K562 (cell line): Measurements from ENCODE around the gene MGAT4C. TPM values are rescaled to one million over a fixed set of nuclear protein-coding genes. Genes with fewer than 3 reads are reported as not detected.

Source experiments
- ATAC-seq: fragments of 200-7000 bp; cut with Tn5 transposase; 3 replicates; pipeline ENCODE4 v1.9.1; 2020; ENCODE audit warnings: moderate library complexity
- BruUV-seq: library from RNA; stranded (reverse); fragments of 400-500 nt; replicated peaks from 2 replicates; lab custom pipeline; 2021; lab: Mats Ljungman, UMichigan
- CTCF ChIA-PET: fragments of 300-600 bp; formaldehyde crosslinking; extraction: SDS; loops from one replicate; lab custom pipeline; 2021; ENCODE audit warnings: low intra/inter-chr PET ratio; lab: Yijun Ruan, JAX
- POLR2A ChIA-PET: fragments of 300-600, 350-650 bp; sonication (Branson Sonifier 250); formaldehyde crosslinking; extraction: SDS; loops from one replicate; lab custom pipeline; 2021; ENCODE audit warnings: antibody characterized with exemption, inconsistent platforms; lab: Yijun Ruan, JAX
- DNase-seq, 4 experiments: peaks; one replicate each; pipeline versions ENCODE4 v3.0.0 to v3.0.0-alpha.2; 2011 to 2018; ENCODE audit warnings: low spot score in 3 of 4, mixed read lengths in 3 of 4; ENCODE audit errors: extremely low read depth in 1 of 4
- FAIRE-seq: peaks from 2 replicates; lab custom pipeline; 2011; peaks lifted over from hg19 to GRCh38; lab: Jason Lieb, UNC
- H2AFZ ChIP-seq: 2 replicates; pipeline ENCODE4 v1.6.0; 2011; ENCODE audit warnings: low read depth, low read length, control low read depth, inconsistent platforms
- H3K27ac ChIP-seq: fragments of 200-600 bp; 3 replicates; pipeline ENCODE4 v1.8.0; 2011; ENCODE audit warnings: low read depth, mild to moderate bottlenecking, control low read depth, inconsistent platforms, low read length, moderate library complexity, mixed read lengths; ENCODE audit errors: extremely low read depth
- H3K27me3 ChIP-seq, 2 experiments: fragments of 300-600 bp in 1 of 2; 2 replicates in 1 of 2; 3 replicates in 1 of 2; pipeline versions ENCODE4 v1.6.0 to v1.8.0; 2011; ENCODE audit warnings: inconsistent platforms in 2 of 2, low read length in 2 of 2, mild to moderate bottlenecking in 1 of 2, mixed read lengths in 1 of 2, moderate library complexity in 1 of 2; ENCODE audit not compliant: control insufficient read depth in 2 of 2, insufficient read depth in 2 of 2
- H3K36me3 ChIP-seq: fragments of 300-600 bp; 3 replicates; pipeline ENCODE4 v1.8.0; 2011; ENCODE audit warnings: mild to moderate bottlenecking, low read length, inconsistent platforms; ENCODE audit not compliant: control insufficient read depth, insufficient read depth
- H3K4me1 ChIP-seq, 2 experiments: fragments of 200-600 bp in 1 of 2; replicated peaks in 1 of 2; 2 replicates in 1 of 2; 3 replicates in 1 of 2; pipeline versions ENCODE4 v1.5.1 to v1.8.0; 2011; ENCODE audit warnings: inconsistent platforms in 2 of 2, low read length in 2 of 2, mild to moderate bottlenecking in 1 of 2, mixed read lengths in 1 of 2, moderate library complexity in 1 of 2; ENCODE audit not compliant: control insufficient read depth in 2 of 2, insufficient read depth in 2 of 2
- H3K4me2 ChIP-seq: 2 replicates; pipeline ENCODE4 v1.6.1; 2011; ENCODE audit warnings: low read length, control low read depth, inconsistent platforms, mixed read lengths; ENCODE audit not compliant: insufficient read depth
- H3K4me3 ChIP-seq: fragments of 200-600 bp; sonication (generic), shearing (Covaris generic); 2 replicates; pipeline ENCODE4 v1.5.1; 2016; ENCODE audit warnings: control low read depth, inconsistent platforms
- H3K79me2 ChIP-seq: fragments of 200-600 bp; 3 replicates; pipeline ENCODE4 v1.8.0; 2011; ENCODE audit warnings: low read length, inconsistent platforms; ENCODE audit not compliant: control insufficient read depth, insufficient read depth
- H3K9ac ChIP-seq, 2 experiments: 2 replicates each; pipeline versions ENCODE4 v1.6.0 to v1.6.1; 2011; ENCODE audit warnings: low read depth in 2 of 2, low read length in 2 of 2, control low read depth in 1 of 2, inconsistent platforms in 1 of 2, mild to moderate bottlenecking in 1 of 2, mixed read lengths in 1 of 2; ENCODE audit not compliant: insufficient read depth in 1 of 2
- H3K9me1 ChIP-seq: one replicate; pipeline ENCODE4 v1.6.0; 2011; ENCODE audit warnings: inconsistent platforms, mild to moderate bottlenecking, low read length, moderate library complexity; ENCODE audit not compliant: control insufficient read depth, insufficient read depth
- H3K9me3 ChIP-seq: replicated peaks from 2 replicates; pipeline ENCODE4 v1.5.1; 2011; ENCODE audit warnings: low read depth, low read length, inconsistent platforms; ENCODE audit not compliant: control insufficient read depth, insufficient read depth
- H4K20me1 ChIP-seq: replicated peaks from 2 replicates; pipeline ENCODE4 v1.6.1; 2011; ENCODE audit warnings: low read length, inconsistent platforms, mixed read lengths; ENCODE audit not compliant: control insufficient read depth, insufficient read depth
- BCOR ChIP-seq: fragments of 450-650 bp; IDR thresholded peaks from 2 replicates; pipeline ENCODE4 v1.6.1; 2016
- HMG20A ChIP-seq: fragments of 450-650 bp; formaldehyde crosslinking; conservative IDR thresholded peaks from 2 replicates; pipeline ENCODE4 v1.4.0; 2020; ENCODE audit warnings: mild to moderate bottlenecking, mixed read lengths
- PRMT5 ChIP-seq: sonication (generic); formaldehyde crosslinking; IDR thresholded peaks from 2 replicates; pipeline ENCODE4 v1.5.0; 2020; ENCODE audit warnings: missing genetic modification reagents
- RBM34 ChIP-seq: fragments of 200-400 bp; formaldehyde crosslinking; IDR thresholded peaks from 2 replicates; pipeline ENCODE4 v1.6.1; 2018; ENCODE audit warnings: low read length, borderline replicate concordance; ENCODE audit not compliant: insufficient read depth
- SRSF3 ChIP-seq: fragments of 200-400 bp; formaldehyde crosslinking; IDR thresholded peaks from 2 replicates; pipeline ENCODE4 v1.6.1; 2016; ENCODE audit warnings: mild to moderate bottlenecking, low read length, moderate library complexity; ENCODE audit not compliant: insufficient read depth
- THRA ChIP-seq: fragments of 450-650 bp; IDR thresholded peaks from 2 replicates; pipeline ENCODE4 v1.6.1; 2017; ENCODE audit warnings: mild to moderate bottlenecking, moderate library complexity
- ZNF696 ChIP-seq: fragments of 250-450 bp; sonication (Bioruptor Pico); conservative IDR thresholded peaks from 2 replicates; pipeline ENCODE4 v1.4.0; 2020; ENCODE audit warnings: mild to moderate bottlenecking, moderate library complexity
- WGBS: fragments of 100-300 bp; shearing (Covaris generic); methylation state at CpG from one replicate; pipeline ENCODE4 v1.1.6; 2016; ENCODE audit warnings: low coverage, mixed read lengths; ENCODE audit not compliant: insufficient coverage; ENCODE audit errors: missing lambda C conversion rate; 5-methylcytosine and 5-hydroxymethylcytosine counted together
- in situ Hi-C: fragments of 300-500 bp; cut with MboI; formaldehyde crosslinking; loops from 4 replicates; pipeline ENCODE4 v1.15.0; 2018; ENCODE audit warnings: inconsistent platforms, mixed read lengths
- intact Hi-C: fragments of 100-400 bp; cut with micrococcal nuclease; formaldehyde crosslinking; loops from 2 replicates; pipeline ENCODE4 v1.14.2; 2022
- polyA plus RNA-seq, 8 experiments: library from polyadenylated mRNA; depleted of rRNA in 4 of 8; stranded (reverse) in 5 of 8; unstranded in 3 of 8; fragments of >200 nt; fragmentation: Nextera tagmentation in 2 of 8; fragmentation: Illumina TruSeq in 1 of 8; extraction: Ambion mirVana in 2 of 8; extraction: Trizol in 1 of 8; gene quantifications; 2 replicates each; pipeline versions ENCODE4 v1.2.1 to v1.2.3, GENCODE V29; 2011 to 2014; ENCODE audit warnings: inconsistent platforms in 1 of 8, missing spikeins in 1 of 8
- total RNA-seq, 7 experiments: library from RNA; depleted of rRNA in 6 of 7; stranded (reverse); fragments of >200 nt in 6 of 7; fragmentation: Illumina TruSeq in 2 of 7; extraction: Trizol in 2 of 7; gene quantifications; 2 replicates each; pipeline versions ENCODE4 v1.2.1 to v1.2.3, GENCODE V29; 2011 to 2021; ENCODE audit warnings: low replicate concordance in 1 of 7
- TF ChIP-seq, protein P1 (sequence below), 2 experiments: fragments of 450-650 bp in 1 of 2; sonication (generic) in 1 of 2; formaldehyde crosslinking; conservative IDR thresholded peaks; 2 replicates each; pipeline versions ENCODE4 v1.4.0 to v1.8.1; 2020 to 2022; ENCODE audit warnings: mild to moderate bottlenecking in 1 of 2, missing genetic modification reagents in 1 of 2
- TF ChIP-seq, protein P2 (sequence below), 2 experiments: fragments of 450-650 bp in 1 of 2; sonication (generic) in 1 of 2; formaldehyde crosslinking in 1 of 2; IDR thresholded peaks; 2 replicates each; pipeline versions ENCODE4 v1.7.1 to v1.9.0; 2016 to 2022; ENCODE audit warnings: inconsistent platforms in 1 of 2, mild to moderate bottlenecking in 1 of 2, missing genetic modification reagents in 1 of 2

Gene MGAT4C
- total and polyA plus RNA-seq, 9 of the 15 experiments (the other 6 are each of a cell fraction or from before 2014, with no cell fraction given): not detected

DNA sequence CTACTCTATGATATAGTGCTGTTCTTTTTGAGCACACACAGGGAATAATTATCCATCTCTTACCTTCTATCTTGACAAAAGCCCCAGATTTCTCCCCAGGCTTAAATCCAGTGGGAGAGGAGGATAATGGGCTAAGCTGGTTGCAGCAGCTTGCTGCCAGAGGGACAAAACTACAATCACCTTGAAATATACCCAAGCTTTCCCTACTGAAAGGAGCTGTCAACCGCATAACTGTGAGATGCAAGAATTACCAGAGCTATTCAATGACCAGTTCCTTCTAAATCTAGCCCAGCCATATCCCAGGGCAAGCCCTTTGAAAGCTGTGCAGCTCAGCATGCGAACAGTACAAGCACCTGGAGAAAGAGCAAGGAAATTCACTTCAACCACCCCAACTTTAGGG, 943 bp upstream of the MGAT4C start (continued):
- TF ChIP-seq SRSF3 (no peak), BCOR (no peak), THRA (no peak), ZNF696 (CRISPR knock-in tag) (no peak)
- TF ChIP-seq, protein P1, sequence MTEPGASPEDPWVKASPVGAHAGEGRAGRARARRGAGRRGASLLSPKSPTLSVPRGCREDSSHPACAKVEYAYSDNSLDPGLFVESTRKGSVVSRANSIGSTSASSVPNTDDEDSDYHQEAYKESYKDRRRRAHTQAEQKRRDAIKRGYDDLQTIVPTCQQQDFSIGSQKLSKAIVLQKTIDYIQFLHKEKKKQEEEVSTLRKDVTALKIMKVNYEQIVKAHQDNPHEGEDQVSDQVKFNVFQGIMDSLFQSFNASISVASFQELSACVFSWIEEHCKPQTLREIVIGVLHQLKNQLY (CRISPR knock-in tag; conservative IDR thresholded peaks at IDR 0.05): no peak

DNA sequence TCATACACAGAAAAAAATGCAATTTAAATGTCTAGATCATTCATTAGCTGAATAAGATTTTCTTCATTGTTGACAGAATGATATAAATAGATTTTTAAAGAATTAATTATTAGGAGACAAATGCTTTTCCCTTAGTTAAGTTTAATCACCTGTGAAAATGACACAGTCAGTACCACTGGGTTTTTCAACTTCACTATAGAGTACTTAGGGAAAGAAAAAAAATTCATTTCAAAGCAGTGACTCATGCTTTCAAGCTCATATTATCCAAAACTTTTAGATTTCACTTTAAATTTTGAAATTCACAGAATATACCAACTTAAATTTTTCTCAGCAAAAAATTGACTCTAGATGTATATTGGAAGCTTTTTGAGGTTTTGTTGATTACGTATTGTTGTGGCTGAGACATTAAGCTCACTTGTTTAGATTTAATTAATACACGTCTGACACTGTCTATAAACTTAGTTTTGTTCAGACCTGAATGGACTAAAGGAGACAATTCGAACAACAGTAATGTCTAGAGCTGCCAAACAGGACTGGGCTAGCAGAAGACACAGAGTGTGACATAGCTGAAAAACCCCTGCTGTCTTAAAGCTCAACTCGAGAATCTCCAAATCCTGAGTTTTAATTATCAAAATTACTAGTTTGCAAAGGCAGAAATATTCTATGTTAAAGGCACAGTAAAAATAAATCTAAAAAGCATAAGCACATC, 1.6 kb downstream of the MGAT4C start:
- H2AFZ ChIP-seq: no peak overlapping the region
- no peak for TF ChIP-seq HMG20A (CRISPR knock-in tag)
- TF ChIP-seq, protein P2, sequence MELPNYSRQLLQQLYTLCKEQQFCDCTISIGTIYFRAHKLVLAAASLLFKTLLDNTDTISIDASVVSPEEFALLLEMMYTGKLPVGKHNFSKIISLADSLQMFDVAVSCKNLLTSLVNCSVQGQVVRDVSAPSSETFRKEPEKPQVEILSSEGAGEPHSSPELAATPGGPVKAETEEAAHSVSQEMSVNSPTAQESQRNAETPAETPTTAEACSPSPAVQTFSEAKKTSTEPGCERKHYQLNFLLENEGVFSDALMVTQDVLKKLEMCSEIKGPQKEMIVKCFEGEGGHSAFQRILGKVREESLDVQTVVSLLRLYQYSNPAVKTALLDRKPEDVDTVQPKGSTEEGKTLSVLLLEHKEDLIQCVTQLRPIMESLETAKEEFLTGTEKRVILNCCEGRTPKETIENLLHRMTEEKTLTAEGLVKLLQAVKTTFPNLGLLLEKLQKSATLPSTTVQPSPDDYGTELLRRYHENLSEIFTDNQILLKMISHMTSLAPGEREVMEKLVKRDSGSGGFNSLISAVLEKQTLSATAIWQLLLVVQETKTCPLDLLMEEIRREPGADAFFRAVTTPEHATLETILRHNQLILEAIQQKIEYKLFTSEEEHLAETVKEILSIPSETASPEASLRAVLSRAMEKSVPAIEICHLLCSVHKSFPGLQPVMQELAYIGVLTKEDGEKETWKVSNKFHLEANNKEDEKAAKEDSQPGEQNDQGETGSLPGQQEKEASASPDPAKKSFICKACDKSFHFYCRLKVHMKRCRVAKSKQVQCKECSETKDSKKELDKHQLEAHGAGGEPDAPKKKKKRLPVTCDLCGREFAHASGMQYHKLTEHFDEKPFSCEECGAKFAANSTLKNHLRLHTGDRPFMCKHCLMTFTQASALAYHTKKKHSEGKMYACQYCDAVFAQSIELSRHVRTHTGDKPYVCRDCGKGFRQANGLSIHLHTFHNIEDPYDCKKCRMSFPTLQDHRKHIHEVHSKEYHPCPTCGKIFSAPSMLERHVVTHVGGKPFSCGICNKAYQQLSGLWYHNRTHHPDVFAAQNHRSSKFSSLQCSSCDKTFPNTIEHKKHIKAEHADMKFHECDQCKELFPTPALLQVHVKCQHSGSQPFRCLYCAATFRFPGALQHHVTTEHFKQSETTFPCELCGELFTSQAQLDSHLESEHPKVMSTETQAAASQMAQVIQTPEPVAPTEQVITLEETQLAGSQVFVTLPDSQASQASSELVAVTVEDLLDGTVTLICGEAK (IDR thresholded peaks at IDR 0.05): no peak
- TF ChIP-seq, protein P2 (CRISPR knock-in tag; IDR thresholded peaks at IDR 0.05): no peak
- TF ChIP-seq RBM34: no peak
- no peak for TF ChIP-seq PRMT5
- TF ChIP-seq, all 486 proteins: peak for 0
- POLR2A ChIA-PET: no interaction called here
- BruUV-seq: no TSS peak
- intact Hi-C loops: no loop called here
- H3K4me1 ChIP-seq: no peaks in the 10 kb centered on the region
- H3K27ac ChIP-seq: no peak overlapping the region
- H4K20me1 ChIP-seq: no peaks in the 10 kb centered on the region
- no peaks in the 10 kb centered on the region for H3K9me3 ChIP-seq
- FAIRE-seq (no peak), DNase-seq (no peak), ATAC-seq (no peak)
- CTCF ChIA-PET: no interaction called here
- H3K27me3 ChIP-seq: no peaks in the 10 kb centered on the region
- H3K36me3 ChIP-seq: no peaks in the 10 kb centered on the region
- no peak overlapping the region for H3K9ac ChIP-seq
- no peak overlapping the region for H3K4me3 ChIP-seq
- in situ Hi-C loops: no loop called here
- H3K79me2 ChIP-seq: no peaks in the 10 kb centered on the region
- H3K9me1 ChIP-seq: no peaks in the 10 kb centered on the region
- WGBS: 3% methylated on average over 4 of the region's 4 CpGs
- H3K4me2 ChIP-seq: no peak overlapping the region
